ENCODE data around the gene EN2. TPM values are rescaled to one million over a fixed set of nuclear protein-coding genes. Genes with fewer than 3 reads are reported as not detected.

Gene EN2
- total and polyA plus RNA-seq, 10 donors = 0.03 to 0.04 TPM; not detected in 8

GRCh38 chr7:155461631-155462030, 3.7 kb downstream of the EN2 start:
- TF ChIP-seq POLR2AphosphoS5 (IDR thresholded peaks at IDR 0.05) = no peak
- no peak for TF ChIP-seq POLR2A (IDR thresholded peaks at IDR 0.05)
- TF ChIP-seq, protein P1, sequence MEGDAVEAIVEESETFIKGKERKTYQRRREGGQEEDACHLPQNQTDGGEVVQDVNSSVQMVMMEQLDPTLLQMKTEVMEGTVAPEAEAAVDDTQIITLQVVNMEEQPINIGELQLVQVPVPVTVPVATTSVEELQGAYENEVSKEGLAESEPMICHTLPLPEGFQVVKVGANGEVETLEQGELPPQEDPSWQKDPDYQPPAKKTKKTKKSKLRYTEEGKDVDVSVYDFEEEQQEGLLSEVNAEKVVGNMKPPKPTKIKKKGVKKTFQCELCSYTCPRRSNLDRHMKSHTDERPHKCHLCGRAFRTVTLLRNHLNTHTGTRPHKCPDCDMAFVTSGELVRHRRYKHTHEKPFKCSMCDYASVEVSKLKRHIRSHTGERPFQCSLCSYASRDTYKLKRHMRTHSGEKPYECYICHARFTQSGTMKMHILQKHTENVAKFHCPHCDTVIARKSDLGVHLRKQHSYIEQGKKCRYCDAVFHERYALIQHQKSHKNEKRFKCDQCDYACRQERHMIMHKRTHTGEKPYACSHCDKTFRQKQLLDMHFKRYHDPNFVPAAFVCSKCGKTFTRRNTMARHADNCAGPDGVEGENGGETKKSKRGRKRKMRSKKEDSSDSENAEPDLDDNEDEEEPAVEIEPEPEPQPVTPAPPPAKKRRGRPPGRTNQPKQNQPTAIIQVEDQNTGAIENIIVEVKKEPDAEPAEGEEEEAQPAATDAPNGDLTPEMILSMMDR (IDR thresholded peaks at IDR 0.05 in 8 of 11, conservative IDR thresholded peaks at IDR 0.05 in 3 of 11) = no peak
- no peaks in the 10 kb centered on the region for H3K36me3 ChIP-seq
- no peaks in the 10 kb centered on the region for H3K9me3 ChIP-seq
- intact Hi-C loops (cut with DNase I; ENCODE audit: low total_unique reads) = loop anchor here (10.0 kb wide), 1 partner anchor 87 kb away; no protein-coding TSS in a partner anchor
- H3K27ac ChIP-seq = no peak overlapping the region
- DNase-seq = peak; percentile 62
- H3K27me3 ChIP-seq (replicated peaks in 1 of 7) = peaks cover 16 to 98% (median 96%) of the 10 kb centered on the region in 7 donors
- H3K4me3 ChIP-seq = no peak overlapping the region
- WGBS, 5 donors = 16 to 32% (median 25%) methylated on average over 3 of the region's 3 CpGs
- H3K4me1 ChIP-seq = peaks cover 14 to 45% (median 39%) of the 10 kb centered on the region in 6 donors

GRCh38 chr7:155462163-155462735, 4.3 kb downstream of the EN2 start:
- intact Hi-C loops (cut with DNase I; ENCODE audit: low total_unique reads) = loop anchor here (10.0 kb wide), 1 partner anchor 87 kb away; no protein-coding TSS in a partner anchor
- Histone ChIP-seq H3K9me3 (no peaks in the 10 kb centered on the region), H3K4me1 (peaks cover 13 to 45% (median 39%) of the 10 kb centered on the region in 6 donors), H3K27me3 (replicated peaks in 1 of 7) (peaks cover 22 to 98% (median 96%) of the 10 kb centered on the region in 7 donors), H3K27ac (no peak overlapping the region), H3K4me3 (no peak overlapping the region), H3K36me3 (no peaks in the 10 kb centered on the region)
- WGBS, 5 donors = 10 to 19% (median 16%) methylated on average over 28 to 33 of the region's 33 CpGs
- TF ChIP-seq POLR2AphosphoS5 (IDR thresholded peaks at IDR 0.05) = no peak
- DNase-seq = peak; percentile 56

GRCh38 chr7:155463114-155463811, 5.3 kb downstream of the EN2 start:
- intact Hi-C loops (cut with DNase I; ENCODE audit: low total_unique reads) = loop anchor here (10.0 kb wide), 1 partner anchor 88 kb away; no protein-coding TSS in a partner anchor
- H3K4me3 ChIP-seq = no peak overlapping the region
- H3K27ac ChIP-seq = no peak overlapping the region
- no peak for TF ChIP-seq POLR2A (IDR thresholded peaks at IDR 0.05)
- TF ChIP-seq, protein P1 (IDR thresholded peaks at IDR 0.05 in 8 of 11, conservative IDR thresholded peaks at IDR 0.05 in 3 of 11) = no peak
- TF ChIP-seq POLR2AphosphoS5 (IDR thresholded peaks at IDR 0.05) = no peak
- H3K27me3 ChIP-seq (replicated peaks in 1 of 7) = peaks cover 28 to 100% (median 100%) of the 10 kb centered on the region in 7 donors
- no peaks in the 10 kb centered on the region for H3K36me3 ChIP-seq
- WGBS, 5 donors = 6 to 17% (median 11%) methylated on average over 15 of the region's 15 CpGs
- H3K9me3 ChIP-seq = no peaks in the 10 kb centered on the region
- DNase-seq = peak; percentile 54
- peaks cover 14 to 49% (median 43%) of the 10 kb centered on the region in 6 donors for H3K4me1 ChIP-seq

- no peak overlapping the region for H3K27ac ChIP-seq
- no peaks in the 10 kb centered on the region for H3K9me3 ChIP-seq
- WGBS, 5 donors = 9 to 19% (median 16%) methylated on average over 6 of the region's 6 CpGs
- H3K4me3 ChIP-seq = no peak overlapping the region
- intact Hi-C loops (cut with DNase I; ENCODE audit: low total_unique reads) = loop anchor here (10.0 kb wide), 1 partner anchor 89 kb away; no protein-coding TSS in a partner anchor
- TF ChIP-seq, protein P1 (IDR thresholded peaks at IDR 0.05 in 8 of 11, conservative IDR thresholded peaks at IDR 0.05 in 3 of 11) = no peak
- TF ChIP-seq POLR2AphosphoS5 (IDR thresholded peaks at IDR 0.05) (no peak), POLR2A (IDR thresholded peaks at IDR 0.05) (no peak)
- peak; percentile 15 for DNase-seq
- H3K27me3 ChIP-seq (replicated peaks in 1 of 7) = peaks cover 28 to 100% (median 100%) of the 10 kb centered on the region in 7 donors
- H3K4me1 ChIP-seq = peaks cover 12 to 45% (median 39%) of the 10 kb centered on the region in 6 donors
- H3K36me3 ChIP-seq = no peaks in the 10 kb centered on the region
Measured at GRCh38 chr7:155464183-155464582, 6.3 kb downstream of the EN2 start.

Data from spleen (tissue), 11 donors.